Activated naive CD4-positive, alpha-beta T cell treated with anti-CD3 and anti-CD28 coated beads for 36 hours (primary cell): ENCODE measurements around the gene POLR3H. TPM values are rescaled to one million over a fixed set of nuclear protein-coding genes. Genes with fewer than 3 reads are reported as not detected.

Source experiments
- CTCF ChIA-PET: fragments of 350-600 bp; sonication (Branson Sonifier 250); formaldehyde crosslinking; loops from one replicate; lab custom pipeline; 2021; ENCODE audit warnings: antibody characterized with exemption; lab: Charles Lee
- DNase-seq: peaks from one replicate; pipeline ENCODE4 v3.0.0-alpha.2; 2020
- H3K27ac Mint-ChIP-seq: one replicate; pipeline ENCODE4 v1.8.0; 2021; ENCODE audit warnings: mild to moderate bottlenecking, mixed read lengths
- H3K27me3 Mint-ChIP-seq: one replicate; pipeline ENCODE4 v1.8.0; 2021; ENCODE audit warnings: low read depth, mixed read lengths
- H3K36me3 Mint-ChIP-seq: one replicate; pipeline ENCODE4 v1.8.0; 2021; ENCODE audit warnings: low read depth, mixed read lengths
- H3K4me1 Mint-ChIP-seq: one replicate; pipeline ENCODE4 v1.8.0; 2021; ENCODE audit warnings: low read depth, mixed read lengths
- H3K4me3 Mint-ChIP-seq: one replicate; pipeline ENCODE4 v1.8.0; 2021; ENCODE audit warnings: mild to moderate bottlenecking, moderate library complexity, mixed read lengths
- H3K9me3 Mint-ChIP-seq: one replicate; pipeline ENCODE4 v1.8.0; 2021; ENCODE audit warnings: mixed read lengths
- intact Hi-C: fragments of 100-400 bp; cut with micrococcal nuclease; formaldehyde crosslinking; loops from one replicate; pipeline ENCODE4 v1.15.1; 2023
- total RNA-seq, 2 experiments: library from RNA; stranded (reverse); gene quantifications; one replicate each; pipeline ENCODE4 v1.2.3, GENCODE V29; 2021

POLR3H gene
- total RNA-seq, 2 experiments from 2014 or later: 14.8 to 17.6 TPM

DNA sequence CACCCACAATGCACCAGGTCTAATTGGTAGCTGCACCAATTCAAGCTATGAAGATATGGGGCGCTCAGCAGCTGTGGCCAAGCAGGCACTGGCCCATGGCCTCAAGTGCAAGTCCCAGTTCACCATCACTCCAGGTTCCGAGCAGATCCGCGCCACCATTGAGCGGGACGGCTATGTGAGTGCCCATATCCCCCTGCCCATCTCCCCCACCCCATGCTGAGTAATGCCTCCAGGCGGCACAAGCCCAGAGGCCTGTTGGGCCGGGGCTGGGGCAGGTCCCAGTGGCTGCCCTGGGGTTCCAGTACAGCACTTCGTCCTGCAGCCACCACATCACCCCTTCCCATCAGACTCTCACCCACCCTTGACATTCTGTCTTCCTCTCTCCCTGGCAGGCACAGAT lies 21.5 kb downstream of the POLR3H start:
- no peak overlapping the region for H3K4me3 Mint-ChIP-seq
- no peaks in the 10 kb centered on the region for H3K27me3 Mint-ChIP-seq
- CTCF ChIA-PET: interaction anchor here (7.3 kb wide), 1 partner anchor 119 kb away, joined by 64 read pairs; no protein-coding TSS in a partner anchor
- peaks cover 10% of the 10 kb centered on the region for H3K36me3 Mint-ChIP-seq
- H3K27ac Mint-ChIP-seq: peak overlapping the region; percentile 48
- DNase-seq: no peak
- H3K4me1 Mint-ChIP-seq: peaks cover 19% of the 10 kb centered on the region
- H3K9me3 Mint-ChIP-seq: no peaks in the 10 kb centered on the region
- intact Hi-C loops: no loop called here

DNA sequence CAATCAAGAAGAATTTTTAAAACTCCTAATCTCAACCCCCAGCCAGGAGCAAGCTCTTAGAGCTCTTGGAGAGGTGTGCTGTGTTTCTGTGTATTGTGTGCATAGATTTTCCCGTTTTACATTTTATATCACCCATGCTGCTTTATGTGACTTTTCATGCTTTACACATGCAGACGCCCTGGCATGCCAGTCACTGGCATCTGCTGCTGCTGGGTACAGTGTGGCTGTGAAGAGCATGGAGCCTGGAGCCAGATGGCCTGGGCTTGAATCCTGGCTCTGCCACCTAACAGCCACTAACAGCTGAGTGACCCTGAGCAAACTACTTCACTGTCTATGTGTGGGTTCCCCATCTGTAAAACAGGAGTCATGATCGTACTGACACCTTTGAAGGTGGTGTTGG lies 23.1 kb downstream of the POLR3H start:
- peaks cover 6% of the 10 kb centered on the region for H3K36me3 Mint-ChIP-seq
- H3K4me3 Mint-ChIP-seq: no peak overlapping the region
- DNase-seq: no peak
- CTCF ChIA-PET: interaction anchor here (0.6 kb wide), 1 partner anchor 57 kb away, joined by 3 read pairs; no protein-coding TSS in a partner anchor
- no peaks in the 10 kb centered on the region for H3K9me3 Mint-ChIP-seq
- peaks cover 29% of the 10 kb centered on the region for H3K4me1 Mint-ChIP-seq
- no peak overlapping the region for H3K27ac Mint-ChIP-seq
- H3K27me3 Mint-ChIP-seq: no peaks in the 10 kb centered on the region
- intact Hi-C loops: no loop called here

DNA sequence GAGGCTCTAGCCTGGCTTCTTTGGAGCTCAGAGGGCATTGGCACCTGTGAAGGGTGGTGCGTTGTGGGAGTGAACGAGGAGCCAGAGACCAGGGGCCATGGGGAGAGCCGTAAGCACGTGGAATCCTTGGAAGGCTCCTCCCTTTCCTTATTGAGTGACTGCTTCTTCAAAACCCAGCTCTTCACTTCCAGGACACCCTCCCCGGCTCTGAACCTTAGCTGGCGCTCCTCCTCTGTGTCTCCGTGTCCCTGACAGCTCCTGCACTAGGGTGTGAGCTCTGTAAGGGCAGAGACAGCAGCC lies 26.3 kb downstream of the POLR3H start:
- Mint-ChIP-seq H3K4me3 (no peak overlapping the region), H3K4me1 (peaks cover 11% of the 10 kb centered on the region), H3K27me3 (no peaks in the 10 kb centered on the region), H3K36me3 (peaks cover under 1% of the 10 kb centered on the region), H3K9me3 (no peaks in the 10 kb centered on the region), H3K27ac (no peak overlapping the region)
- DNase-seq: no peak
- intact Hi-C loops: no loop called here
- CTCF ChIA-PET: interaction anchor here (0.5 to 5.7 kb wide), 18 partner anchors 9 to 881 kb away, joined by 3 to 84 read pairs (median 4); no protein-coding TSS in a partner anchor

DNA sequence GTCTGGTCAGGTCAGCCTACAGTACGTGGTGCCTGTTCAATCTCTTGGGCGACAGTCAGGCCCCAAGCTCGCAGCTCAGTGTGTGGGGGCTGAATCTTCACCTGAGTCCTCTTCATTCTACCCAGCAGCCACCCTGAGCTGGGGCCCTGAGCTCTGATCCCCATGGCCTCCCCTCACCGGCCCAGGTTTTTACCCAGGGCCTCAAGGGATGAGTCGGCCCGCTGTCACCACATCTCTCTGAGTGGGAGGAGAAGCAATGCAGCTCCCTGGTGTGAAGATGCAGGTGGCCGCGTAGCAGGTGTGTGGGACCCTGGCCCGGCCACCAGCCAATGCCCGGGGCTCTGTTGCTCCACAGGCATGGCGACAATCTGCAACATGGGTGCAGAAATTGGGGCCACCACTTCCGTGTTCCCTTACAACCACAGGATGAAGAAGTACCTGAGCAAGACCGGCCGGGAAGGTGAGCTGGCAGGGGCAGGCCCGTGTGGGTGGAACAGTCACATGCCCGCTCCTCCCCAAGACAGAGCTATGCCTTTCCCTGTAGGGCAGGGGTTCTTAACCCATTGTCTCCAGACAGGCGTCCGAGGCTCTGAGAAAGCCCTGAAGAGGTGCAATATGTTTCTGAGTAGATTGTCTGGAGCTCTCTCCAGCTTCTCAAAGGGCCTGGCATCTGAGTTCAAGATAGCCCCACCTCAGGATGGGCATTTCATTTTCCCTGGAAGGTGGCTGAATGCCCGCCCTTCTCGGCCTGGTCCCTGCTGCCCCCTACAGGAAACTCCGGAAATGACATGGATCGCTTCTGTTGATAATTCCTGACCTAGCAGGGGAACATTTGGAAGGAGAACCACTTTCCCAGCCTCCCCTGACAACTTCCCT lies 26.9 kb downstream of the POLR3H start:
- intact Hi-C loops: loop anchor here (1.0 kb wide), 1 partner anchor 114 kb away; no protein-coding TSS in a partner anchor

DNA sequence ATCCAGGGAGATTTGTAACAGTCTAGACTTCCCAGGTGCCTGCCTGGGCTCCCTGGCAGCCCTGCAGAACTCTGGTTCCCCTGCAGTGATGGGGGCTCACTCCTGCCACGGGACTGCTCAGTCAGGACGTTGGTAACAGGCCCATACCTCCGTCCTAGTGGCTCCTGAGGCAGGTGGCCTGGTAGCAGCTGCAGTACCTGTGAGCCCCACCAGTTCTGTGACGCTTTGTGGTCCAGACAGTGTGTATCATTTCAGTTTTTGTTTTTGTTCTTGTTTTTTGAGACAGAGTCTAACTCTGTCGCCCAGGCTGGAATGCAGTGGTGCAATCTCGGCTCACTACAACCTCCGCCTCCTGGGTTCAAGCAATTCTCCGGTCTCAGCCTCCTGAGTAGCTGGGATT lies 27.8 kb downstream of the POLR3H start:
- Mint-ChIP-seq H3K27ac (no peak overlapping the region), H3K9me3 (no peaks in the 10 kb centered on the region), H3K27me3 (no peaks in the 10 kb centered on the region), H3K4me3 (no peak overlapping the region), H3K36me3 (no peaks in the 10 kb centered on the region), H3K4me1 (peaks cover 11% of the 10 kb centered on the region)
- no peak for DNase-seq
- intact Hi-C loops: no loop called here
- CTCF ChIA-PET: interaction anchor here (1.0 to 5.7 kb wide), 6 partner anchors 25 to 113 kb away, joined by 3 to 84 read pairs (median 5); no protein-coding TSS in a partner anchor

More for the DNA sequence above, 26.9 kb downstream of the POLR3H start:
- Mint-ChIP-seq H3K36me3 (no peaks in the 10 kb centered on the region), H3K4me3 (no peak overlapping the region), H3K27me3 (no peaks in the 10 kb centered on the region), H3K9me3 (no peaks in the 10 kb centered on the region), H3K4me1 (peaks cover 11% of the 10 kb centered on the region), H3K27ac (no peak overlapping the region)
- CTCF ChIA-PET: interaction anchor here (0.5 to 5.7 kb wide), 24 partner anchors 9 to 880 kb away, joined by 3 to 84 read pairs (median 4); no protein-coding TSS in a partner anchor
- peak; percentile 56 for DNase-seq

DNA sequence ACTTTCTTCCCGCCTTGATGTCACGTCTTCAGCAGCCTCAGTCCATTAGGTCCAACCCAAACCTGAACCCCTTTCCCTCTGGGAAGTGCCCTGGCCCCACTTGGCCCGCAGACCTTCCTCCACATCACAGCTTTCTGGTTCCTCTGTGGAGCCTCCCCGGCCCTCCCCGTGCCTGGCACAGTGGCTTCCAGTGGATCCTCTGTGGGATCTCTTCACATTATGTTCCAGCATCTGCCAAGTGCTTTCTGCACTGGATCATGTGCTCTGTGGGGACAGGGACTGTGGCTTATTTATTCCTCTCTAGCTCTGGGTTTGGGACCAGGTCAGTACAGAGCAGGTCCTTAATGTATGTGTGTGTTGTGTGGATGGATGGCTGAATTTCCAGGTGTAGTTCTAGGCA lies 30.9 kb downstream of the POLR3H start:
- no peak overlapping the region for H3K4me3 Mint-ChIP-seq
- no peaks in the 10 kb centered on the region for H3K27me3 Mint-ChIP-seq
- no peak for DNase-seq
- no peak overlapping the region for H3K27ac Mint-ChIP-seq
- H3K4me1 Mint-ChIP-seq: peaks cover 11% of the 10 kb centered on the region
- CTCF ChIA-PET: interaction anchor here (2.0 kb wide), 1 partner anchor 110 kb away, joined by 7 read pairs; no protein-coding TSS in a partner anchor
- H3K9me3 Mint-ChIP-seq: no peaks in the 10 kb centered on the region
- H3K36me3 Mint-ChIP-seq: peaks cover 6% of the 10 kb centered on the region
- intact Hi-C loops: no loop called here

DNA sequence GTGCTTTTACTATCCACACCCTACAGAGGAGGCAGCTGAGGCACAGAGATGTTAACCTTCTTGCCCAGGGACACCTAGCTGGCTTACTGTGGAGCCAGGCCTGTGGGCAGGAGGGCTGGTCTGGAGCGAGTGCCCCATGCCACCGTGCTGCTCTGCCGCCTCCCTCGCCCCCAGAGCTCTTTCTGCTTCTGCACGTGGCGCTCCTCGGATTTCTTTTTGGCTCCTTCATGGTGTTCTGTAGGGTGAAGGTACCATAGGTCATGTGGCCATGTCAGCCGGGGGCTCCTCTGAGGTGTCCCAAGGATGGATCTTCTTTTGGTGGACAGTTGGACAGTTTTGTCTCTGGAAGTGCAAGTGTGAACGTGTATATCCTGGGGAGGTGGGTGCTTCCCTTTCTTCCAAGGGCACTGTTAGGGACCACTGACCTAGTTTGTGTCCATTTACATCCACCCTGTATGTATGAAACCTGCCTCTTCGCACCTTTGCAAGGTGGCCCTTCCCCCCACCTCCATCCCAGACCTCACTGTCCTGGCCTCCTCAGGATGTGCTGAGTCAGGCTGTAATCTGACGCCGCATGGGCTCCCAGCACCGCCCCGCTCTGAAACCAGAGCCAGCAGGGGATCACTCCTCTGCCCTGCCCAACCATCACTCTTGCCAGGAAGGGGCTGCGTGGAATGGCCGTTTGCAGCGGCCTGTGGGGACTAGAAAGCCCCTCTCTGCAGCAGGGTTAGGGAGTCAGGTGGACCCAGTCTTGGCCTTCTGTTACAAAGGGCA lies 31.7 kb downstream of the POLR3H start:
- no peak for DNase-seq
- no peaks in the 10 kb centered on the region for H3K9me3 Mint-ChIP-seq
- no peaks in the 10 kb centered on the region for H3K27me3 Mint-ChIP-seq
- intact Hi-C loops: no loop called here
- CTCF ChIA-PET: interaction anchor here (2.0 kb wide), 1 partner anchor 109 kb away, joined by 7 read pairs; no protein-coding TSS in a partner anchor
- peaks cover 6% of the 10 kb centered on the region for H3K36me3 Mint-ChIP-seq
- no peak overlapping the region for H3K27ac Mint-ChIP-seq
- H3K4me3 Mint-ChIP-seq: no peak overlapping the region
- H3K4me1 Mint-ChIP-seq: peaks cover 11% of the 10 kb centered on the region

DNA sequence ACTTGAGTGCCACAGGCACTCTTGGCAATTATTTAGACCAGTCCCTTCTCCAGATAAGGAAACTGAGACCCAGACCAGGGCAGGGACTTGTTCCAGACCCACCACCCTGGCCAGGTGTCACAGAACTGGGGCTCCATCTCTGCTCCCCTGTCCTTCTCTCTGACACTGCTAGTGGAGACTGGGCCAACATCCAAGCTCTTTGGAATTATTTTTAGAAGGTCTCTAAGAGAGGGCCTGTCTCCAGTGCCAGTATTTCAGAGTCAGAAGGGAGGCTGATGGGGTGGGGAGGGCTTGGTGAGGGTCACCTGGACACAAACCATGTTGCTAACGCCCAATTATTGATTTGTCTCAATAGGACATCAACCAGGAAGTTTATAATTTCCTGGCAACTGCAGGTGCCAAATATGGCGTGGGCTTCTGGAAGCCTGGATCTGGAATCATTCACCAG lies 32.7 kb downstream of the POLR3H start:
- no peaks in the 10 kb centered on the region for H3K27me3 Mint-ChIP-seq
- no peak overlapping the region for H3K4me3 Mint-ChIP-seq
- intact Hi-C loops: no loop called here
- H3K27ac Mint-ChIP-seq: no peak overlapping the region
- CTCF ChIA-PET: interaction anchor here (0.7 to 1.0 kb wide), 2 partner anchors 110 to 187 kb away, joined by 3 read pairs; no protein-coding TSS in a partner anchor
- H3K4me1 Mint-ChIP-seq: peaks cover 3% of the 10 kb centered on the region
- no peaks in the 10 kb centered on the region for H3K9me3 Mint-ChIP-seq
- no peak for DNase-seq
- peaks cover 6% of the 10 kb centered on the region for H3K36me3 Mint-ChIP-seq

DNA sequence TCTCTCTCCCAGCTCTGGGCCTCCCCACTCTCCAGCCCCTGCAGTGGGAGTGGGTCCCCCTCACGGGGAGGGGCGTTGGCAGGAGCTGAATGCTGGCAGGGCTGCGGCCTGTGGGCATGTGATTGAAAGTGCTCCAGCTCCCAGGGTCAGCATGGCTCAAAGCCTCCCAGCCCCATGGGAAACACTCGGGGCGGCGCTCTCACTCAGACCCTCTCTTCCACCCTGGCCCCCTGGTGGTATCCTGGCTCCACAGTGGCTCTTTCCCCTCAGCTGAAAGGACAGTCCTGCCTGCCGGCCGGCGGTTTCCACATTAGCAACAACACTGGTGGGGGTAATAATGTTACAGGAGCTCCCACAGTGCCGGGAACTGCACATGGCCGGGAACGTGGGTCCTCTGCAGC lies 35.5 kb downstream of the POLR3H start:
- Mint-ChIP-seq H3K36me3 (peaks cover 6% of the 10 kb centered on the region), H3K27me3 (no peaks in the 10 kb centered on the region), H3K4me1 (no peaks in the 10 kb centered on the region), H3K4me3 (no peak overlapping the region), H3K9me3 (no peaks in the 10 kb centered on the region), H3K27ac (no peak overlapping the region)
- intact Hi-C loops: no loop called here
- CTCF ChIA-PET: interaction anchor here (0.6 to 1.0 kb wide), 2 partner anchors 9 to 10 kb away, joined by 3 to 5 read pairs; no protein-coding TSS in a partner anchor
- no peak for DNase-seq

DNA sequence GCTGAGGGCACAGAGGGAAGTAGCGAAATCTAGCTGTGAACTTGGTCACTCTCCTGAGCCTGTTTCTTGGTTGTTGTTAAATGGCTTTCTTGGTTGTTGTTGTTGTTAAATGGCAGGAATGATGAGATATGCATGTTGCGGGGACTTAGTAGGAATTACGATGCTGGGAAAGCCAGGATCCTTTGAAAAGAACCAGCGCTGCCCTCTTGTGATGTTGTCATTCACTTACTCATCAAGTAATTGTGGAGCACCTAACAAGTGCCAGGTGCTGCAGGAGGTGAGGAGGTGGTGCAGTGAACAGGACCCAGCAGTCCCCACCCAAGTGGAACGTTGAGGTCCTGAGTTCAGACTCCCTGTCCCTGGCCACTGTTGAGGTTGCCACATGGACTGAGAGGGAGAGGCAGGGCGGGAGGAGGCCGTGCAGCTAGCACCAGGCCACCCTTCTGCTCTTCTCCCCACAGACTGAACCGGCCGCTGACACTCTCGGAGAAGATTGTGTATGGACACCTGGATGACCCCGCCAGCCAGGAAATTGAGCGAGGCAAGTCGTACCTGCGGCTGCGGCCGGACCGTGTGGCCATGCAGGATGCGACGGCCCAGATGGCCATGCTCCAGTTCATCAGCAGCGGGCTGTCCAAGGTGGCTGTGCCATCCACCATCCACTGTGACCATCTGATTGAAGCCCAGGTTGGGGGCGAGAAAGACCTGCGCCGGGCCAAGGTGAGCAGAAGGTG lies 36.8 kb downstream of the POLR3H start:
- H3K36me3 Mint-ChIP-seq: peaks cover 6% of the 10 kb centered on the region
- H3K27ac Mint-ChIP-seq: no peak overlapping the region

DNA sequence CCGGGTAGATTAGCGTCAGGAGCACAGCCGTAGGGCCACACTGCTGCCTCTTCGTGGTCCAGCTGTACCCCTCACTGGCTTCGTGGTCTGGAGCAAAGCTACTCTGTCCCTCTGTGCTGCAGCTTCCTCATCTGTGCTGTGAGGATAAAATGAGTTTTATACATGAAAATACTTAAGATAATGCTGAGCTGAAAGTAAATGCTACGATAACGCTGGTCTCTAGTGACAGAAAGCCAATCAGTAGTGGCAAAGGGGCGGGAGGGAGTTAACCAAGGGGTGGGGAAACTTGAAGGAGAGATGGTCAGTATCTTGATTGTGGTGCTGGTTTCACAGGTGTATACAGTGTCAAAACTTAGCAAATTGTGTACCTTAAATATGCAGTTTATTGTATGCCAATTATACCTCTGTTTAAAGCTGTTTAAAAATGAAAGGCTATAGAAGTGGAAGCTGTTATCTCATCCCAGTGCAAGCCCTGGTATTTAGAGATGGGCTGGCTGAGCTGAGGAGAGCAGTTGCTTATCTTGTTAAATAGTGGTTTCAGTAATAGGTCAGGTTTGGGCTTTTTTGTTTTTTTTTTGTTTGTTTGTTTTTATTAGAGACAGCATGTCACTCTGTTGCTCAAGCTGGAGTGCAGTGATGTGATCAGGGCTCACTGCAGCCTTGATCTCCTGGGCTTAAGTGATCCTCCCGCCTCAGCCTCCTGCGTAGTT lies 38.6 kb downstream of the POLR3H start:
- CTCF ChIA-PET: interaction anchor here (1.0 to 3.5 kb wide), 4 partner anchors 12 to 102 kb away, joined by 3 to 15 read pairs (median 4); no protein-coding TSS in a partner anchor
- H3K27ac Mint-ChIP-seq: no peak overlapping the region

More for the DNA sequence above, 36.8 kb downstream of the POLR3H start:
- Mint-ChIP-seq H3K4me3 (no peak overlapping the region), H3K27me3 (no peaks in the 10 kb centered on the region), H3K9me3 (no peaks in the 10 kb centered on the region), H3K4me1 (no peaks in the 10 kb centered on the region)
- intact Hi-C loops: no loop called here
- CTCF ChIA-PET: interaction anchor here (0.6 to 3.5 kb wide), 2 partner anchors 10 to 104 kb away, joined by 3 to 15 read pairs; no protein-coding TSS in a partner anchor
- DNase-seq: no peak

More for the DNA sequence above, 38.6 kb downstream of the POLR3H start:
- Mint-ChIP-seq H3K9me3 (no peaks in the 10 kb centered on the region), H3K36me3 (peaks cover 12% of the 10 kb centered on the region), H3K4me1 (no peaks in the 10 kb centered on the region), H3K27me3 (no peaks in the 10 kb centered on the region), H3K4me3 (no peak overlapping the region)
- DNase-seq: no peak
- intact Hi-C loops: no loop called here
